HepG2 (cell line): Measurements from ENCODE around the gene CYCS. TPM values are rescaled to one million over a fixed set of nuclear protein-coding genes. Genes with fewer than 3 reads are reported as not detected.

Experiments
- BCL6 ChIP-seq: IDR thresholded peaks from 2 replicates; pipeline ENCODE4 v1.6.1; 2016; ENCODE audit warnings: missing genetic modification reagents, missing compliant biosample characterization
- ETV5 ChIP-seq: IDR thresholded peaks from 2 replicates; pipeline ENCODE4 v1.6.1; 2018; ENCODE audit warnings: missing biosample characterization, missing genetic modification reagents, inconsistent platforms, borderline replicate concordance
- HMGA1 ChIP-seq: sonication (generic); formaldehyde crosslinking; conservative IDR thresholded peaks from 2 replicates; pipeline ENCODE4 v1.4.0; 2020; ENCODE audit warnings: missing genetic modification reagents
- HNRNPUL1 ChIP-seq: fragments of 200-400 bp; formaldehyde crosslinking; IDR thresholded peaks from 2 replicates; pipeline ENCODE4 v1.6.1; 2017; ENCODE audit warnings: low read depth, mild to moderate bottlenecking, low read length, moderate library complexity
- MBD4 ChIP-seq: IDR thresholded peaks from 2 replicates; pipeline ENCODE4 v1.6.1; 2012; ENCODE audit warnings: low read length, inconsistent platforms, borderline replicate concordance
- MYNN ChIP-seq: sonication (generic); formaldehyde crosslinking; IDR thresholded peaks from 2 replicates; pipeline ENCODE4 v1.4.0; 2020; ENCODE audit warnings: mild to moderate bottlenecking, low read depth, missing genetic modification reagents
- NFE2L1 ChIP-seq: sonication (generic); formaldehyde crosslinking; IDR thresholded peaks from 2 replicates; pipeline ENCODE4 v1.4.0; 2020; ENCODE audit warnings: missing genetic modification reagents, mild to moderate bottlenecking, borderline replicate concordance
- NFKB2 ChIP-seq: sonication (generic); formaldehyde crosslinking; IDR thresholded peaks from 2 replicates; pipeline ENCODE4 v1.4.0; 2020; ENCODE audit warnings: missing genetic modification reagents, borderline replicate concordance
- PATZ1 ChIP-seq: sonication (generic); formaldehyde crosslinking; IDR thresholded peaks from 2 replicates; pipeline ENCODE4 v1.4.0; 2020; ENCODE audit warnings: missing genetic modification reagents
- PBX3 ChIP-seq: sonication (generic); formaldehyde crosslinking; IDR thresholded peaks from 2 replicates; pipeline ENCODE4 v1.8.1; 2023; ENCODE audit warnings: missing genetic modification reagents, inconsistent platforms, borderline replicate concordance
- POGZ ChIP-seq: sonication (generic); formaldehyde crosslinking; IDR thresholded peaks from 2 replicates; pipeline ENCODE4 v1.4.0; 2020; ENCODE audit warnings: mild to moderate bottlenecking, missing genetic modification reagents
- PRDM15 ChIP-seq: sonication (generic); formaldehyde crosslinking; IDR thresholded peaks from 2 replicates; pipeline ENCODE4 v1.4.0; 2020; ENCODE audit warnings: missing genetic modification reagents
- PRPF4 ChIP-seq: fragments of 200-400 bp; formaldehyde crosslinking; IDR thresholded peaks from 2 replicates; pipeline ENCODE4 v1.6.1; 2016; ENCODE audit warnings: low read length, low read depth; ENCODE audit not compliant: poor library complexity, severe bottlenecking
- REPIN1 ChIP-seq: sonication (generic); formaldehyde crosslinking; IDR thresholded peaks from 2 replicates; pipeline ENCODE4 v1.8.0; 2022; ENCODE audit warnings: missing genetic modification reagents, low read depth, mild to moderate bottlenecking, borderline replicate concordance
- SNAI1 ChIP-seq: sonication (generic); formaldehyde crosslinking; IDR thresholded peaks from 2 replicates; pipeline ENCODE4 v1.5.0; 2020; ENCODE audit warnings: mild to moderate bottlenecking, missing genetic modification reagents, borderline replicate concordance
- SRSF4 ChIP-seq: fragments of 200-400 bp; formaldehyde crosslinking; IDR thresholded peaks from one replicate; pipeline ENCODE4 v1.6.1; 2018; ENCODE audit warnings: mild to moderate bottlenecking, low read depth, low read length, moderate library complexity; ENCODE audit not compliant: poor library complexity, severe bottlenecking
- ZBTB7A ChIP-seq: sonication (generic); formaldehyde crosslinking; IDR thresholded peaks from 2 replicates; pipeline ENCODE4 v1.8.0; 2022; ENCODE audit warnings: mild to moderate bottlenecking, missing genetic modification reagents
- ZFAT ChIP-seq: sonication (generic); formaldehyde crosslinking; conservative IDR thresholded peaks from 2 replicates; pipeline ENCODE4 v1.8.1; 2023; ENCODE audit warnings: missing genetic modification reagents, inconsistent platforms
- ZMYM4 ChIP-seq: sonication (generic); formaldehyde crosslinking; IDR thresholded peaks from 2 replicates; pipeline ENCODE4 v1.8.1; 2023; ENCODE audit warnings: mild to moderate bottlenecking, missing genetic modification reagents
- ZNF317 ChIP-seq: sonication (generic); formaldehyde crosslinking; IDR thresholded peaks from 2 replicates; pipeline ENCODE4 v1.5.0; 2020; ENCODE audit warnings: mild to moderate bottlenecking, missing genetic modification reagents
- ZNF557 ChIP-seq: sonication (generic); formaldehyde crosslinking; IDR thresholded peaks from 2 replicates; pipeline ENCODE4 v1.4.0; 2020; ENCODE audit warnings: missing genetic modification reagents
- polyA plus RNA-seq, 8 experiments: library from polyadenylated mRNA; depleted of rRNA in 3 of 8; stranded (reverse) in 7 of 8; unstranded in 1 of 8; fragments of >200 nt; fragmentation: Illumina TruSeq in 4 of 8; extraction: Trizol in 4 of 8; gene quantifications; 2 replicates each; pipeline versions ENCODE4 v1.2.1 to v1.2.3, GENCODE V29; 2011 to 2016; ENCODE audit warnings: low read depth in 4 of 8, missing spikeins in 1 of 8, mixed read lengths in 1 of 8; ENCODE audit not compliant: insufficient read depth in 1 of 8
- total RNA-seq, 5 experiments: library from RNA; depleted of rRNA; stranded (reverse); fragments of >200 nt; fragmentation: Illumina TruSeq; extraction: Trizol; gene quantifications; 2 replicates each; pipeline ENCODE4 v1.2.3, GENCODE V29; 2016; ENCODE audit warnings: low read depth in 1 of 5
- TF ChIP-seq, protein P1 (sequence below): sonication (generic); formaldehyde crosslinking; IDR thresholded peaks from 2 replicates; pipeline ENCODE4 v1.8.1; 2023; ENCODE audit warnings: mild to moderate bottlenecking, missing genetic modification reagents

Gene CYCS
- total and polyA plus RNA-seq, 2 of the 13 experiments (the other 11 are each of a cell fraction or from before 2014, with no cell fraction given), result 35.9 to 202 TPM

DNA sequence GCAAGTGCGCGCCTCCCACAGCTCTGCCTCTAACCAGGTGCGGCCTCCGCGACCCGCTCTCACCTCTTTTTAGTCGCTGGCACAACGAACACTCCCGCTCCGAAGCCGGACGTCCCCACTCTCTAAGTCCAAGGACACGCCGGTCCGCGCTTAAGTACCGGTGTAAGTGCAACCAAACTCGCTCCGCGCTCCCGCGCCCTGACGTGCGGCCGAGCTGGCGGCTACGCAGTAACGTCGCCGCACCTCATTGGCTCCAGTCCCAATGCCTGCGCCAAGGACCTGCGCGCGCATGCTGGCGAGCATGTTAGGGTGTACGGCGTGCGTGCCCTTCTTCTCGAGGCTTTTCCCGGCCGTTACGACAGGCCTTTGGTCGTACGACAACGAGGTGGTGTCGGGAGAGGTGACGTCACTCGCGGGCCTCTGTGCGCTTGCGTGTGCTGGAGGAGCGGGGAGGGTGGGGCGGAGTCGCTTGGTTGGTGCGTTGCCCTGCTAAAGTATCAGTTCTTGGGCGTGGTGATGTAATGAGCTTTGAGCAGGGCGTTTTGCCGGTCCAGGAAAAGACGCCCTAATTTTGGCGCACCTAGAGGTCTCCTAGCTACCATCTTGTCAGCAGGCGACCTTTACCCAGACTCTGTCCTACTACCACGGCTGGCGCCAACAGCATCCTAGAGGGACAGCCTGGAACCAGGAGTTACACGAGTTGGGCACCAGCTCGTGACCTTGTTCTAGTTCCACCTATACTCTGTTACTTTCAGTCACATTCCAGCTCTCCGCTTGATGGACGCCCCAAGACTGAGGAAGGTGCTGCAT, at the start of gene CYCS (continued):
- TF ChIP-seq PATZ1 (peak; percentile 54; the same call in 1 of the 2 replicates), ZNF317 (CRISPR knock-in tag) (peak; percentile 71; the same call in 1 of the 2 replicates), HMGA1 (CRISPR knock-in tag) (no peak), NFKB2 (CRISPR knock-in tag) (no peak; the same call in 1 of the 2 replicates), POGZ (CRISPR knock-in tag) (peak; percentile 100), NFE2L1 (CRISPR knock-in tag) (no peak), MBD4 (no peak), MYNN (CRISPR knock-in tag) (0 out of 2 replicates have a peak, but pooled peaks have one; percentile 73), SRSF4 (no peak), BCL6 (peak; percentile 37), ZBTB7A (peak; percentile 14; the same call in 1 of the 2 replicates), HNRNPUL1 (no peak), PRDM15 (CRISPR knock-in tag) (no peak), PBX3 (no peak), ZNF557 (0 out of 2 replicates have a peak, but pooled peaks have one; percentile 21), ZMYM4 (CRISPR knock-in tag) (peak; percentile 100), REPIN1 (CRISPR knock-in tag) (peak; percentile 99), PRPF4 (no peak), SNAI1 (CRISPR knock-in tag) (no peak), ETV5 (CRISPR knock-in tag) (no peak; the same call in 1 of the 2 replicates), ZFAT (no peak)
- TF ChIP-seq, protein P1, sequence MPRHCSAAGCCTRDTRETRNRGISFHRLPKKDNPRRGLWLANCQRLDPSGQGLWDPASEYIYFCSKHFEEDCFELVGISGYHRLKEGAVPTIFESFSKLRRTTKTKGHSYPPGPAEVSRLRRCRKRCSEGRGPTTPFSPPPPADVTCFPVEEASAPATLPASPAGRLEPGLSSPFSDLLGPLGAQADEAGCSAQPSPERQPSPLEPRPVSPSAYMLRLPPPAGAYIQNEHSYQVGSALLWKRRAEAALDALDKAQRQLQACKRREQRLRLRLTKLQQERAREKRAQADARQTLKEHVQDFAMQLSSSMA (CRISPR knock-in tag), result peak; percentile 87
